ENCODE measurements around the gene ALLC.

ALLC gene

DNA sequence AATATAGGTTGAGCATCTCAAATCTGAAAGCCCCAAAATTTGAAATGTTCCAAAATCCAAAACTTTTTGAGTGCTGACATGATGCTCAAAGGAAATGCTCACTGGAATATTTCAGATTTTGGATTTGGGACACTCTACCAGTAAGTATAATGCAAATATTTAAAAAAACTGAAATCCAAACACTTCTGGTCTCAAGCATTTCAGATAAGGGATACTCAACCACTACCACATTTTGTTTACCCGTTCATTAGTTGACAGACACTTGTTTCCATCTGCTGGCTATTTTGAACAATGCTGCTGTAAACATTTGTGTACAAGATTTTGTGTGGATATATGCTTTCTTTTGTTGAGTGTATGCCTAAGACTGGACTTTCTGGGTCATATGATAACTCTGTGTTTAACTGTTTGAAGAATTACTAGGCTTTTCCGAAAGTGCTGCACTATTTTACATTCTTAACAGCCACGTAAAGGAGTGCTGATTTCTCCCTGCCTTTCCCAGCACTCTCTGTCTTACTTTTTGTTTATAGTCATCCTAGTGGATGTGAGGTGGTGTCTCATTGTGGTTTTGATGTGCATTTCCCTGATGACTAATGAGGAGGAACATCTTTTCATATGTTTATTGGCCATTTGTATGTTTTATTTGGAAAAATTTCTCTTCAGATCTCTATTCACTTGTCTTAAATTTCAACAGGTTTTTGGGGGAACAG, 25.9 kb downstream of the ALLC start:
- H3K36me3 Mint-ChIP-seq = no peaks in the 10 kb centered on the region
- no peak overlapping the region for H3K4me3 Mint-ChIP-seq
- H3K27ac Mint-ChIP-seq = no peak overlapping the region

DNA sequence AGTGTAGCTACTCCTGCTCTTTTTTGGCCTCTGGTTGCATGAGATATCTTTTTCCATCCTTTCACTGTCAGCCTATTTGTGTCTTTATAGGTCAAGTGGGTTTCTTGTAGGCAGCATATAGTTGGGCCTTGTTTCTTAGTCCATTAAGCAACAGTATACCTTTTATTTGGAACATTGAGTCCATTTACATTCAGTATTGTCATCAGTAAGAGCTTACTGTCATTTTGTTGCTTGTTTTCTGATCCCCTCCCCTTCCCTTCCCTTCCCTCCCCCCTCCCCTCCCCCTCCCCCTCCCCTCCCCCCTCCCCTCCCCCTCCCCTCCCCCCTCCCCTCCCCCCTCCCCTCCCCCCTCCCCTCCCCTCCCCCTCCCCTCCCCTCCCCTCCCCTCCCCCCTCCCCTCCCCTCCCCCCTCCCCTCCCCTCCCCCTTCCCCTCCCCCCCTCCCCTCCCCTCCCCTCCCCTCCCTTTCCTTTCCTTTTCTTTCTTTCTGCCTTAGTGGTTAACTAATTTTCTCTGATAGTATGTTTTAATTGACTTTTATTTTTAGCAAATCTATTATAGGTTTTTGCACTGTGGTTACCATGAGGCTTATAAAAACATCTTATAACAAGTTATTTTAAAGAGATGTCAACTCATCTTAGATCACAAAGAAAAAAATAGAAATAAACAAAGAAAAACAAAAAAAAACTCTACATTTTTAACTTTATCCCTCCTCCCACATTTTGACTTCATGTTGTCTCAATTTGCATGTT, 32.2 kb downstream of the ALLC start:
- H3K4me1 Mint-ChIP-seq (ENCODE audit: low read depth) = no peaks in the 10 kb centered on the region
- H3K36me3 Mint-ChIP-seq = no peaks in the 10 kb centered on the region
- peaks cover 16% of the 10 kb centered on the region for H3K27me3 Mint-ChIP-seq
- H3K4me3 Mint-ChIP-seq = no peak overlapping the region
- H3K27ac Mint-ChIP-seq = no peak overlapping the region
- peaks cover 24% of the 10 kb centered on the region for H3K9me3 Mint-ChIP-seq (ENCODE audit: low read depth)

More for the DNA sequence above, 25.9 kb downstream of the ALLC start:
- no peaks in the 10 kb centered on the region for H3K4me1 Mint-ChIP-seq (ENCODE audit: low read depth)
- peaks cover 6% of the 10 kb centered on the region for H3K9me3 Mint-ChIP-seq (ENCODE audit: low read depth)
- H3K27me3 Mint-ChIP-seq = peaks cover 7% of the 10 kb centered on the region

DNA sequence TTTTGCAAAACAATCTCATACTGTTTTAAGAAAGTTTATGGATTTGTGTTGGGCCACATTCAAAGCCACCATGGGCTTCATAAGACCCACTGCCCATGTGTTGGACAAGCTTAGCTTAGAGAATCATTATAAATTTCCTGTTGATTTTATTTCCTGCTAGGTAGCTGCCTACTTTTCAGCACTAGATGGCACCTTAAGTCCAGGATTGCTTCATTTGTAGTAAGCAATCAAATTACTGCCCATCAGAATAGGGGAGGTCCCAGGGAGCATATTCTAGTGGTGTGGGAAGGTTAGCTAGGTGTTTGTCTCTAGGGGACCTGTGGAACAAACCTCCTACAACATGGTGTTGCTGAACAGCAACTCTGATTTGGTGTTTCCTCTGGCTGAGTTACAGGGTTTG, 34.4 kb downstream of the ALLC start:
- no peak overlapping the region for H3K27ac Mint-ChIP-seq
- H3K4me1 Mint-ChIP-seq (ENCODE audit: low read depth) = no peaks in the 10 kb centered on the region
- no peaks in the 10 kb centered on the region for H3K36me3 Mint-ChIP-seq
- H3K27me3 Mint-ChIP-seq = peaks cover 19% of the 10 kb centered on the region
- H3K4me3 Mint-ChIP-seq = no peak overlapping the region
- H3K9me3 Mint-ChIP-seq (ENCODE audit: low read depth) = peaks cover 24% of the 10 kb centered on the region

DNA sequence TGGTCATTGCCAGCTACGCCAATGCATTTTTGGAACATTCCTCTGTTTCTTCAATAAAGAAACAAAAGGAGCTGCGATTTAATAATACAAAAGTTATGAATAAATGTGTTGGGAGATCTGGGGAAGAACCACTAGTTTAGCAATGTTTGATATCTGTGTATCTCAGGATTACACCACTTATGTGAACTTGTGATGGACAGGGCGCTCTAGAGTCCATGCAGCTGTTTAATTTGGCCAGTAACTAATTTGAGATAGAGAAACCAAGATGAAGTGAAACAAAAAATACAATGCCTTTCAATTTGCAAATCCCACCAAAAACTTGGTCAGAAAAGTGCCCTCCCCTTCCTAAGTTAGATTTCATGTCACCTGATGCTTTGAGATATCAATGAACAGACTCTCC, 38.5 kb downstream of the ALLC start:
- Mint-ChIP-seq H3K27ac (no peak overlapping the region), H3K4me3 (no peak overlapping the region), H3K4me1 (ENCODE audit: low read depth) (no peaks in the 10 kb centered on the region), H3K36me3 (no peaks in the 10 kb centered on the region), H3K27me3 (peaks cover 29% of the 10 kb centered on the region), H3K9me3 (ENCODE audit: low read depth) (peaks cover 7% of the 10 kb centered on the region)

DNA sequence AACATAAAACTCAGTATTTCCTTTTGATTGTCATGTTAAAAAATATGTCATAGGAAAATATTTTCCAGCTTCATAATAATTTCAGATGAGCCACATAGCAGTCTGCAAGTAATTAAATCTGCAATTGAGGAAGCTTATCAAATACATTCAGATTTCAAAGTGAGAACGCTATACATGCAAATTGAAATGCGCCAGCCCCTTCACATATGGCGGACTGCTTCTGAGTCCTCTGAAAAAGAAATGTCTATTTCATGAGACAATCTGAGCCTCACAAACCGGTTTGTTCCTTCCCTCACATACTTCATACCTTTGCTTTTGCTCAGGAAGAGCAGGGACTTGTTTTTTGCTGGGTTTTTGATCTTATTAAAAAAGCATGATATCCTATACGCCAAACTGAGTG, 43.1 kb downstream of the ALLC start:
- H3K4me1 Mint-ChIP-seq (ENCODE audit: low read depth) = peaks cover 2% of the 10 kb centered on the region
- peaks cover 42% of the 10 kb centered on the region for H3K27me3 Mint-ChIP-seq
- H3K36me3 Mint-ChIP-seq = no peaks in the 10 kb centered on the region
- H3K9me3 Mint-ChIP-seq (ENCODE audit: low read depth) = no peaks in the 10 kb centered on the region
- H3K27ac Mint-ChIP-seq = no peak overlapping the region
- no peak overlapping the region for H3K4me3 Mint-ChIP-seq

DNA sequence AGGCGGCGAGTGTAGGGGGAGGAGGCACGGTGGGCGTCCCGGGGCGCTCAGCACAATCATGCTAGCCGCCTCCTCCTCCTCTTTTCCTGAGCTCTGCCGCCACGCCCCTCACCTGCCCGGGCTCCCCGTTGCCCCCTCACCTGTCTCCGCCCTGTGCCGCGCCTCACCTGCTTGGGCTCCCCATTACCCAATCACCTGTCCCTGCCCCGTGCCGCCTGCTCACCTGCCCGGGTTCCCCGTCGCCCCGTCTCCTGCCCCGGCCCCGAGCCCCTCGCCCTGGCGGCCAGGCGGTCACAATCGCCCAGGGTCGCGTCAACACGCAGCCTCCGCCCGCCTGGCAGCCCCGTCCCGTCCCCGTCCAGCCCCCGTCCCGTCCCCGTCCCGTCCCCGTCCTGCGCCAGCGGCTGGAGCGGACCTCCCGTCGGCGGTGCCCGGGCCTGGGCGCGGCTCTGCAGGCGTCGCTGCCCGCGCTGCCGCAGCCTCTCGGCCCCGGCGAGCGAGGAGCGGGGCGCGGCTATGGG, 45.3 kb downstream of the ALLC start, which contains the start of gene DCDC2C:
DCDC2C (plus strand) TSS at position 340 of the 521 bp plus-strand sequence; CDS start at position 517, 177 bp downstream.
- Mint-ChIP-seq H3K27ac (no peak within 1 kb of the TSS), H3K27me3 (peaks cover 38% of the 10 kb centered on the region), H3K36me3 (no peaks in the 10 kb centered on the region), H3K4me3 (no peak within 1 kb of the TSS), H3K9me3 (ENCODE audit: low read depth) (no peaks in the 10 kb centered on the region), H3K4me1 (ENCODE audit: low read depth) (peaks cover 2% of the 10 kb centered on the region)

DNA sequence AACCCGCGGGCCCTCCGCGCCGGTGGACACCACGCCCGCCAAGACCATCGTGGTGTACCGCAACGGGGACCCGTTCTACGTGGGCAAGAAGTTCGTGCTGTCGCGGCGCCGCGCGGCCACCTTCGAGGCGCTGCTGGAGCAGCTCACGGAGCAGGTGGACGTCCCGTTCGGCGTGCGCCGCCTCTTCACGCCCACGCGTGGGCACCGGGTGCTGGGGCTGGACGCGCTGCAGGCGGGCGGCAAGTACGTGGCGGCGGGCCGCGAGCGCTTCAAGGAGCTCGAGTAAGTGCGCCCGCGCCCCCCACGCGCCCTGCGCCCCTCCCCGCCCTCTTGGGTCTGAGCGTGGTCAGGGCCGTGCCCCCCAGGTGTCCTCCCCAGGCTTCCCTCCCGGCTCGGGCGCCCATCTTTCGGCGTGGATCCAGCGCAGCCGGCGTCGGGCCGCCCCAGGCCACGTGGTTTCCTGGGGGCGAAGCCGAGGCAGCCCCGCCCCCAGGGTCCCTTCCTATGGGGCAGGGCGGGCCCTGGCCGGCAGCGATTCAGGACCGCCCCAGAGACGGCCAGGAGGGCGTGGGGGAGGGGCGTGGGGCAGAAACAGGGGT, 45.9 kb downstream of the ALLC start:
- Mint-ChIP-seq H3K4me3 (no peak overlapping the region), H3K27me3 (peaks cover 42% of the 10 kb centered on the region), H3K9me3 (ENCODE audit: low read depth) (no peaks in the 10 kb centered on the region), H3K36me3 (no peaks in the 10 kb centered on the region), H3K27ac (no peak overlapping the region), H3K4me1 (ENCODE audit: low read depth) (peaks cover 2% of the 10 kb centered on the region)

DNA sequence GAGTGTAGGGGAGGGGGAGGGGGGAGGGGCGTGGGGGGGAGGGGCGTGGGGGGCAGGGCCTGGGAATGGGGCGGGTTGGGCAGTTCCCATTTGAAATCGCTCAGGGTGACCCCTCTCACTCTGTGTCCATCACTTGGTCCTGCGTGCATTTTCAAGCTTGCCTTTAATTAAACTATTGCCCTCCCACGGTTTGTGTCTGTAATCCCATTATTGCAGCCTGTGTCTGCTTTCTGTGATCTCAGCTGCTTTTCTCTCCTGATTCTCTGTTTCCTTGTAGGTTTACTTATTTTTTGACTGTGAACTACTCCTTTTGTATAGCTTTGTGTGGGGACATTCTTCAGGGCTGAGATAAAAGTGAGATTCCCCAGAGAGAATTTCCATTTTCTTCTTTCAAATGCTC, 46.7 kb downstream of the ALLC start:
- no peaks in the 10 kb centered on the region for H3K9me3 Mint-ChIP-seq (ENCODE audit: low read depth)
- no peak overlapping the region for H3K27ac Mint-ChIP-seq
- H3K27me3 Mint-ChIP-seq = peaks cover 35% of the 10 kb centered on the region
- no peaks in the 10 kb centered on the region for H3K36me3 Mint-ChIP-seq
- H3K4me1 Mint-ChIP-seq (ENCODE audit: low read depth) = peaks cover 2% of the 10 kb centered on the region
- H3K4me3 Mint-ChIP-seq = no peak overlapping the region

DNA sequence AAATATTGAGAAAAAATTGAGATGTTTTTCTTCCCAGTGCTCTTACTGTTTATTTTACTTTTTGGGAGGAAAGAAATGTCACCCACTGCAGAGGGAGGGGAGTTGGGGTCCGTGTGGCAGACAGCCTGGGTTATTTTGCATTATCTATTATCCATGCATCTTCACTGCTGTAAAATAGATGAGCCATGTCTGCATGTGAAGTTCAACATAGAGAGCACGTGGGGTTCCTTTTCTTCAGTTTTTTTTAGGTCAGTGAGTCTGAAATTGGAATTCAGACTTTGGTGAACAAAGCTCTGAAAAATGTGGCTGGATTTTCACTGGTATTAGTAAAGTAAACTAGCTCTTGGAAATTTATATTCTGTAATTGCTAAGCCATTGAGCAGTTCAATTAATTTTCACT, 47.8 kb downstream of the ALLC start:
- peaks cover 27% of the 10 kb centered on the region for H3K27me3 Mint-ChIP-seq
- H3K4me3 Mint-ChIP-seq = no peak overlapping the region
- H3K9me3 Mint-ChIP-seq (ENCODE audit: low read depth) = no peaks in the 10 kb centered on the region
- H3K27ac Mint-ChIP-seq = no peak overlapping the region
- H3K36me3 Mint-ChIP-seq = no peaks in the 10 kb centered on the region
- H3K4me1 Mint-ChIP-seq (ENCODE audit: low read depth) = peaks cover 2% of the 10 kb centered on the region

DNA sequence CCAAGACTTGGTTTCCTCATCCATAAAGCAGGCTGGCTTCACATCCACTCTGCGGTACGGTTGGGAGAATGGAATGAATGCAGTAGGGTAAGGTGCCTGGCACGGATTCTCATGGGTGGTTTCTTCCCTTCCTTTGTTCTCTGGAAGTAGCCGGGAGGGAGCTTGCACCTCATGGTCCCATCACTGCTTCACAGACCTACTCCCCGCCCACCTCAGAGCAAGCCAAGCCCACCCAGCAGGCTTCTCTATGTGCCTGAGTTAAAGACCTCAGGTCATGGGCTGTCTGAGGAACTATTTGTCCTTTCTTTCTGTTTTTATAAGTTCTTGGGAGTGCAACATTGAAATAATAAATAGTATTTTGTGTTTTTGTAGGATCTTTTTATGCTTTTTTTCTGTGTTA, 48.9 kb downstream of the ALLC start:
- Mint-ChIP-seq H3K27me3 (peaks cover 20% of the 10 kb centered on the region), H3K27ac (no peak overlapping the region), H3K9me3 (ENCODE audit: low read depth) (no peaks in the 10 kb centered on the region)

DNA sequence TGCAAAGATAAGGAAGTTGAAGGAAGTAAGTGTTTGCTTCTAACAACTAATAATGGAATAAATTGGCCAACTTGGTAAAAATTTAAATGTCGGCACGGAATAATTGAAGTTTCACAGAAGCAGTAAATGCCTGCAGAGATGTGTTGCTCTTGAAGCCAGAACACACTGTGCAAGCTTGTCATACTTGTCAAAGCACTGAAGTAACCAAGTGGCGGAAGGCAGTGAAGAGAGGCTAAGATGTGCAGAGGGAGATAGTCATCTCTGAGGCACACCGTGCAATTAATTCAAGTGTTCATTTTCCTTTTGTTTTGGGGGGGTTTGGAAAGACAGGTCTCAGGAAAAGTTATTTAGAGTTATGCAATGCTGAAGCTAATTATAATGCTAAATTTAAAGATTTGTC, 50.6 kb downstream of the ALLC start:
- no peaks in the 10 kb centered on the region for H3K36me3 Mint-ChIP-seq

More for the DNA sequence above, 48.9 kb downstream of the ALLC start:
- H3K4me3 Mint-ChIP-seq = no peak overlapping the region
- peaks cover 2% of the 10 kb centered on the region for H3K4me1 Mint-ChIP-seq (ENCODE audit: low read depth)
- no peaks in the 10 kb centered on the region for H3K36me3 Mint-ChIP-seq

DNA sequence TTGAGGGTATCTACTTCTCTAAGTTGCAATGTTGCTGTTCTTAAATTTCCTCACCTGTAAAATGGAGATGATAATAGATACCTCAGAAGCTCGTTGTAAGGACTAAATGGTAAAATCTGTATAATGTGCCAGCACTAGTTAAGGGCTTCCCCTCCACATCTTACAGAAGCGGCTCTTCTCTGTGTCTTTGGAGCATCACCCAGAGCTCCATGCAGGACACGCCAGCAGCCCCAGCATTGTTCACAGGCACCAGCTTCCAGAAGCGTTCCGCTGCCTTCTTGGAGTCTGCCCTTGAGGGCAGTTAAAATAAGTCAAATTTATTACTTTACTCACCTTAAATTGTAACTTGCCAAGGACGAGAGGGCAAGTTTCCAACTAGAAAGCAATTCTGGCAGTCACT, 51.2 kb downstream of the ALLC start:
- Mint-ChIP-seq H3K9me3 (ENCODE audit: low read depth) (no peaks in the 10 kb centered on the region), H3K4me1 (ENCODE audit: low read depth) (peaks cover 2% of the 10 kb centered on the region), H3K4me3 (no peak overlapping the region), H3K36me3 (no peaks in the 10 kb centered on the region), H3K27me3 (peaks cover 13% of the 10 kb centered on the region), H3K27ac (no peak overlapping the region)

More for the DNA sequence above, 50.6 kb downstream of the ALLC start:
- peaks cover 2% of the 10 kb centered on the region for H3K4me1 Mint-ChIP-seq (ENCODE audit: low read depth)
- no peaks in the 10 kb centered on the region for H3K9me3 Mint-ChIP-seq (ENCODE audit: low read depth)
- no peak overlapping the region for H3K27ac Mint-ChIP-seq
- peaks cover 13% of the 10 kb centered on the region for H3K27me3 Mint-ChIP-seq
- H3K4me3 Mint-ChIP-seq = no peak overlapping the region

DNA sequence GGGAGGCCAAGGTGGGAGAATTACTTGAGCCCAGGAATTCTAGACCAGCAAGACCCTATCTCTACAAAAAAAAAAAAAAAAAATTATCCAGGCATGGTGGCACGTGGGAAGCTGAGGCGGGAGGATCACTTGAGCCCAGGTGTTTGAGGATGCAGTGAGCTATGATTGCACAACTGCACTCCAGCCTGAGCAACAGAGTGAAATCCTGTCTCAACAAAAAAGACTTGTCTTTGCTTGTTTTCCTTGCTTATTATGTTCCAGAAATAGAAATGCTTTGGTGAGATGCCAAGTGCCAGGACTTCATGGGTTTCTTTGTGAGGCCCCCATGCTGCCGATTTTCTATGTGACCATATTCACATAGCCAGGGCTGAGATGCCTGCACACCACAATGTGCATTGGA, 54.4 kb downstream of the ALLC start:
- H3K4me3 Mint-ChIP-seq = no peak overlapping the region
- H3K4me1 Mint-ChIP-seq (ENCODE audit: low read depth) = no peaks in the 10 kb centered on the region
- H3K27me3 Mint-ChIP-seq = peaks cover 3% of the 10 kb centered on the region
- H3K36me3 Mint-ChIP-seq = no peaks in the 10 kb centered on the region
- no peaks in the 10 kb centered on the region for H3K9me3 Mint-ChIP-seq (ENCODE audit: low read depth)
- H3K27ac Mint-ChIP-seq = no peak overlapping the region

DNA sequence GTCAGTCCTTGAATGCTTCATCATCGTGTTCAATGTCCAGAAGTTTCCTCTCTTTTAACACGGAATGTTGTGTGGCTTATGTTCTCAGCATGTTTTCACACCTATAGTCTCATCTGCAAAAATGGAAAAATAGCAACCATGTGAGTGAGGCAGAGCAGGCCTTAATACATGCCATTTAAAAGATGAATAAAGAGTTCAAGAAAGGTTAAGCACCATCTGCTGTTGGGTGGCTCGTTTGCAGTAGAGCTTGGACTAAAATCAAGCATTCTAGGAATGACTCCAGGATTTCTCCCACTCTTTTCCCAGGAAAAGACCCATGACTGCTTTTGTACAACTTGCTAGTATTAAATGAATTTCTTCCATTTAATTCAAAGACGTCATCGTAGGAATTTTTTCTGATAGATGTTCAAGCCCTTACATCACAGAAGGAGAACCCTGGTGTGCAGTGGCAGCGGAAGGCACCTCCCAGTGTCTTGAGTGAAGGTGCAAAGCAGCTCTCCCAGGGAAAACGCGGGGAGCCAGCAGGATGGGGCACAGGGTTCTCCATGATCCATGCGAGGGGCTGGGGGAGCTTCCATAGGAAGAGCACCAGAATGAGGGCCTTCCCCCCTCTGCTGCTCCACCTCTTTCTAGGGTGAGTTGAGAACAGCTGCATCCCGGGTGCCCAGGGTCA, 55.0 kb downstream of the ALLC start:
- no peaks in the 10 kb centered on the region for H3K4me1 Mint-ChIP-seq (ENCODE audit: low read depth)

DNA sequence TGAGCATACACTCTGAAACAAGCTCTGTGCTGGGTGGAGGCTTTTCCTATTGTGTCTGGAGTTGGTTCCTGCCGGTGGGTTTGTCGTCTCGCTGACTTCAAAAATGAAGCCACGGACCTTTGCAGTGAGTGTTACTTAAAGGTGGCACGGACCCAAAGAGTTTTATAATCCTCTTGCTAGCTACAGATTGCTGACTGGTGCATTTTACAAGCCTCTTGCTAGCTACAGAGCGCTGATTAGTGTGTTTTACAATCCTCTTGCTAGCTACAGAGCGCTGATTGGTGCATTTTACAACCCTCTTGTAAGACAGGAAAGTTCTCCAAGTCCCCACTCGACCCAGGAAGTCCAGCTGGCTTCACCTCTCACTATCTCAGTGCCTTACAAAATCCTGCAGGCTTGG, 60.7 kb downstream of the ALLC start:
- Mint-ChIP-seq H3K4me1 (ENCODE audit: low read depth) (no peaks in the 10 kb centered on the region), H3K27ac (no peak overlapping the region), H3K27me3 (no peaks in the 10 kb centered on the region), H3K4me3 (no peak overlapping the region), H3K36me3 (no peaks in the 10 kb centered on the region), H3K9me3 (ENCODE audit: low read depth) (peaks cover 4% of the 10 kb centered on the region)

More for the DNA sequence above, 55.0 kb downstream of the ALLC start:
- Mint-ChIP-seq H3K27me3 (peaks cover 3% of the 10 kb centered on the region), H3K27ac (no peak overlapping the region), H3K36me3 (no peaks in the 10 kb centered on the region), H3K9me3 (ENCODE audit: low read depth) (no peaks in the 10 kb centered on the region), H3K4me3 (no peak overlapping the region)

Measured in activated naive CD8-positive, alpha-beta T cell (primary cell).